Parathyroid adenoma (tissue), 2 donors: ENCODE data around the gene IL18.

Experiments used
- H2AFZ ChIP-seq: fragments of 300-600 bp; sonication (generic); one replicate; pipeline ENCODE4 v1.7.0; 2017; ENCODE audit warnings: antibody characterized with exemption, mild to moderate bottlenecking
- H3K27ac ChIP-seq: fragments of 300-600 bp; sonication (generic); one replicate; pipeline ENCODE4 v1.7.0; 2017
- H3K27me3 ChIP-seq: fragments of 300-600 bp; sonication (generic); one replicate; pipeline ENCODE4 v1.7.0; 2017; ENCODE audit warnings: low read length; ENCODE audit not compliant: control insufficient read depth, insufficient read depth
- H3K36me3 ChIP-seq: fragments of 300-600 bp; sonication (generic); one replicate; pipeline ENCODE4 v1.7.0; 2017; ENCODE audit warnings: low read length; ENCODE audit not compliant: control insufficient read depth, insufficient read depth
- H3K4me1 ChIP-seq: fragments of 300-600 bp; sonication (generic); one replicate; pipeline ENCODE4 v1.7.0; 2017; ENCODE audit warnings: control low read depth
- H3K4me2 ChIP-seq: fragments of 300-600 bp; sonication (generic); one replicate; pipeline ENCODE4 v1.7.0; 2017; ENCODE audit warnings: low read length
- H3K4me3 ChIP-seq: fragments of 300-600 bp; sonication (generic); one replicate; pipeline ENCODE4 v1.7.0; 2017; ENCODE audit warnings: low read depth, low read length
- H3K79me2 ChIP-seq: fragments of 300-600 bp; sonication (generic); one replicate; pipeline ENCODE4 v1.7.0; 2017; ENCODE audit warnings: control low read depth
- H3K9ac ChIP-seq: fragments of 300-600 bp; sonication (generic); one replicate; pipeline ENCODE4 v1.7.0; 2017; ENCODE audit warnings: mild to moderate bottlenecking
- H3K9me3 ChIP-seq: fragments of 300-600 bp; sonication (generic); one replicate; pipeline ENCODE4 v1.7.0; 2017; ENCODE audit warnings: low read length; ENCODE audit not compliant: control insufficient read depth
- CTCF ChIP-seq: fragments of 300-600 bp; sonication (generic); IDR thresholded peaks from one replicate; pipeline ENCODE4 v1.7.0; 2017; ENCODE audit warnings: antibody characterized with exemption, mild to moderate bottlenecking
- donor health status: primary hyperparathyroidism.

Gene IL18

DNA sequence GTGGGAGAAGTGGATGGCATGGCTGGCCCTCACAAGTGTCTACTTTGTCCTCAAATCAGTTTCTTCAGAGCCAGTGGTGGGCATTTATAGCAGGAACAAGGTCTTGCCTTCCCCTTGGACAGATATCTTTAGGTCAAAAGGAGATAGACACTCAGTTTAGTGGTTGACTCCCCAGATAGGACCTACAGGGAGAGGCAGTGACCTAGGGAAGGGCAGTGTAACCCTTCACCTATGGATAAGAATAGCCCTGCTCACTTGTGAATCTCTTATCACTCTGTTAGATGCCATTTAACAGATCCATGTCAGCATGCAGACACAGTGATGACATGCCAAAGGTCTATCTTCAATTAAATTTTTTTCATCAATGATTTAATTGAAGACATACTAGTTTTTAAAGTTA, 22.4 kb upstream of the IL18 start:
- Histone ChIP-seq H3K4me1 (no peaks in the 10 kb centered on the region), H3K9me3 (no peaks in the 10 kb centered on the region), H3K9ac (no peak overlapping the region), H3K36me3 (no peaks in the 10 kb centered on the region), H3K79me2 (no peaks in the 10 kb centered on the region), H3K27ac (no peak overlapping the region), H3K4me2 (no peak overlapping the region), H3K27me3 (no peaks in the 10 kb centered on the region), H2AFZ (no peak overlapping the region), H3K4me3 (no peak overlapping the region)
- no peak for TF ChIP-seq CTCF

DNA sequence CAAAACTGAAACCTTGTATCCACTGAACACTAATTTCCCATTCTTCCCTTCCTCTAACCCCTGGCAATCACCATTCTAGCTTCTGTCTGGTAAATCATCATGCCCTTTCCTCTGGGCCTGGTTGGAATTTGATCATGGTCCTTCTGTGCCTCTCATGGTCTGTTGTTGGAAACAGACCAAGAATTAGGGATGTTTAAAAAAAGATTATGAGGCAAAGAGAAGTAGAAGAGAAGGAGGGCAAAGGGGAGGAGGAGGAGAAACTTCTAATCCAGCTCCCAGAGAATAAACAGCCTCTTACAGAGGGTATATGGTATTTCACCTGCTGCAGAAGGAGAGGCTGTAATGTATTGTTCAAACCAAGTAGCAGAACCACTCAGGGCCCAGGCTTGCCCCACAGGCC, 22.0 kb upstream of the IL18 start:
- TF ChIP-seq CTCF: no peak
- no peaks in the 10 kb centered on the region for H3K36me3 ChIP-seq
- no peak overlapping the region for H3K27ac ChIP-seq
- H3K27me3 ChIP-seq: no peaks in the 10 kb centered on the region
- H3K9ac ChIP-seq: no peak overlapping the region
- no peak overlapping the region for H2AFZ ChIP-seq
- H3K4me3 ChIP-seq: no peak overlapping the region
- H3K4me2 ChIP-seq: no peak overlapping the region
- no peaks in the 10 kb centered on the region for H3K4me1 ChIP-seq
- no peaks in the 10 kb centered on the region for H3K79me2 ChIP-seq
- no peaks in the 10 kb centered on the region for H3K9me3 ChIP-seq

DNA sequence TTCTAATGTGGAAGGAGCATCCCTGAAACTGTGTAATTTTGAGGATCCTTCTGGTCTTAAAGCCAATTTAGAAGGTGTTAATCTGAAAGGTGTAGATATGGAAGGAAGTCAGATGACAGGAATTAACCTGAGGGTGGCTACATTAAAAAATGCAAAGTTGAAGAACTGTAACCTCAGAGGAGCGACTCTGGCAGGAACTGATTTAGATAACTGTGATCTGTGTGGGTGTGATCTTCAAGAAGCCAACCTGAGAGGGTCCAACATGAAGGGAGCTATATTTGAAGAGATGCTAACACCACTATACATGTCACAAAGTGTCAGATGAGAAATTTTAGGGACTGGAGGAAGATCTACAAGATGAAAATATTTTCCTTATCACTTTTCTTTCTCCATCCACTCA, 19.0 kb upstream of the IL18 start:
- H3K27me3 ChIP-seq: no peaks in the 10 kb centered on the region
- H3K9ac ChIP-seq: no peak overlapping the region
- H3K36me3 ChIP-seq: no peaks in the 10 kb centered on the region
- no peak overlapping the region for H3K27ac ChIP-seq
- H3K4me3 ChIP-seq: no peak overlapping the region
- H3K9me3 ChIP-seq: no peaks in the 10 kb centered on the region
- H3K4me1 ChIP-seq: no peaks in the 10 kb centered on the region
- no peak overlapping the region for H3K4me2 ChIP-seq
- H3K79me2 ChIP-seq: no peaks in the 10 kb centered on the region
- no peak for TF ChIP-seq CTCF
- H2AFZ ChIP-seq: no peak overlapping the region

GRCh38 chr11:112179601-112180000, 15.7 kb upstream of the IL18 start:
- no peak overlapping the region for H3K27ac ChIP-seq

More at GRCh38 chr11:112179601-112180000, 15.7 kb upstream of the IL18 start:
- H2AFZ ChIP-seq: no peak overlapping the region
- H3K4me2 ChIP-seq: no peak overlapping the region
- no peak overlapping the region for H3K9ac ChIP-seq
- H3K9me3 ChIP-seq: no peaks in the 10 kb centered on the region
- no peak overlapping the region for H3K4me3 ChIP-seq
- TF ChIP-seq CTCF: no peak
- H3K27me3 ChIP-seq: no peaks in the 10 kb centered on the region
- H3K4me1 ChIP-seq: no peaks in the 10 kb centered on the region
- no peaks in the 10 kb centered on the region for H3K36me3 ChIP-seq
- no peaks in the 10 kb centered on the region for H3K79me2 ChIP-seq
